ENCODE measurements around the gene CRKL.

CRKL gene

DNA sequence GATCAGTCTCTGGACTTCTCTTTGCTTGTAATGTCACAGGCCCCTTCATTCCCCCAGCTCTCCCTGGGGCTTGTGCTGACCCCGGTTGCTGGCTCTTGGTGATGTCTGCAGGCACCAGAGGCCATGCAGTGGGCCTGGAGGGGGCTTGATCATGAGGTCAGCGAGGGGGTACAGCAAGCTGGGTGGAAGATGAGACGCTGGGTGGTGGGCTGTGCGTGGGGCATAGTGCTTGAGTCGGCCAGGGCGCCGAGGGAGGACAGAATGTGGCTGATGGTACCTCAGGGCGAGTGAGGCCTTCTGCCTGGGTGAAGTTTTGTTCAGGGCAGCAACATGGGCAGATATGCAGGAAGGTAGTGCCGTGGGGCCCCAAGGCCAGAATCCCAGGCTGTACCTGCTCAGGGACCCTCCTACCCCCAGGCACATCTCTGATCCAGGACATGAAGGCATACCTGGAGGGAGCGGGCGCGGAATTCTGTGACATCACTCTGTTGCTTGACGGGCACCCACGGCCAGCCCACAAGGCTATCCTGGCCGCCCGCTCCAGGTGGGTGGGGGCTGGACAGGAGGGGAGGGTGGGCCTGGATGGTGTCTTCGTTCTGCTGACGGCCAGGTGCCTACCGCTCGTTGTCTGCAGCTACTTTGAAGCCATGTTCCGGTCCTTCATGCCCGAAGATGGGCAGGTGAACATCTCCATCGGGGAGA, 78.3 kb downstream of the CRKL start:
- peaks cover 17% of the 10 kb centered on the region for H3K79me2 ChIP-seq (ENCODE audit: insufficient read depth, low read length)

DNA sequence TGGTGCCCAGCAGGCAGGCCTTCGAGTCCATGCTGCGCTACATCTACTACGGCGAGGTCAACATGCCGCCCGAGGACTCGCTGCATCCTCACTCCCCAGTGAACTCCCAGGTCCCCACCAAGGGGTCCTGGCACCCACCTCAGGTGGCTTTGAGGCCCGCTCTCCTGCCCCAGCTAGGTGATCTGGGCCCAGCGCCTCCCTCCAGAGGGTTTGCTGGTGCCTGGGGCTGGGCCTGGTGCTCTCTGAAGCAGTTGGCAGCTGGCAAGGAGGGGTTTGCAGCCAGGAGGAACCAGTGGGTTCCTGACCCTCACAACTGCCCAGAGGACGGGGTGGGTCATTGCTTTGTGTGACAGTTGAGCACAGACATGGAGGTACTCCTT, 78.8 kb downstream of the CRKL start:
- H3K79me2 ChIP-seq (ENCODE audit: insufficient read depth, low read length), result peaks cover 23% of the 10 kb centered on the region
- peaks cover 7% of the 10 kb centered on the region for H3K4me1 ChIP-seq (ENCODE audit: insufficient read depth, low read length, poor library complexity, severe bottlenecking)
- TF ChIP-seq, protein P1, sequence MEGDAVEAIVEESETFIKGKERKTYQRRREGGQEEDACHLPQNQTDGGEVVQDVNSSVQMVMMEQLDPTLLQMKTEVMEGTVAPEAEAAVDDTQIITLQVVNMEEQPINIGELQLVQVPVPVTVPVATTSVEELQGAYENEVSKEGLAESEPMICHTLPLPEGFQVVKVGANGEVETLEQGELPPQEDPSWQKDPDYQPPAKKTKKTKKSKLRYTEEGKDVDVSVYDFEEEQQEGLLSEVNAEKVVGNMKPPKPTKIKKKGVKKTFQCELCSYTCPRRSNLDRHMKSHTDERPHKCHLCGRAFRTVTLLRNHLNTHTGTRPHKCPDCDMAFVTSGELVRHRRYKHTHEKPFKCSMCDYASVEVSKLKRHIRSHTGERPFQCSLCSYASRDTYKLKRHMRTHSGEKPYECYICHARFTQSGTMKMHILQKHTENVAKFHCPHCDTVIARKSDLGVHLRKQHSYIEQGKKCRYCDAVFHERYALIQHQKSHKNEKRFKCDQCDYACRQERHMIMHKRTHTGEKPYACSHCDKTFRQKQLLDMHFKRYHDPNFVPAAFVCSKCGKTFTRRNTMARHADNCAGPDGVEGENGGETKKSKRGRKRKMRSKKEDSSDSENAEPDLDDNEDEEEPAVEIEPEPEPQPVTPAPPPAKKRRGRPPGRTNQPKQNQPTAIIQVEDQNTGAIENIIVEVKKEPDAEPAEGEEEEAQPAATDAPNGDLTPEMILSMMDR (conservative IDR thresholded peaks at IDR 0.05; ENCODE audit: low read length), result no peak
- no peak for TF ChIP-seq EZH2phosphoT487 (IDR thresholded peaks at IDR 0.05; ENCODE audit: borderline replicate concordance)
- peaks cover 5% of the 10 kb centered on the region; the same call in 1 of the 2 replicates for H3K36me3 ChIP-seq (ENCODE audit: insufficient read depth, low read length)
- H3K4me3 ChIP-seq (ENCODE audit: low read length, poor library complexity, severe bottlenecking), result no peak overlapping the region
- no peaks in the 10 kb centered on the region for H3F3A ChIP-seq (ENCODE audit: low read depth)
- H3K9me3 ChIP-seq (ENCODE audit: insufficient read depth, low read depth, low read length), result no peaks in the 10 kb centered on the region
- H3K27me3 ChIP-seq (ENCODE audit: insufficient read depth, low read length, poor library complexity, severe bottlenecking), result no peaks in the 10 kb centered on the region
- no peaks in the 10 kb centered on the region for H3K9me2 ChIP-seq (replicated peaks; ENCODE audit: low read depth, low read length)
- H3K9ac ChIP-seq (ENCODE audit: low read depth, low read length, poor library complexity, severe bottlenecking), result no peak overlapping the region
- no peak overlapping the region for H2AFZ ChIP-seq (ENCODE audit: low read length)
- H3K4me2 ChIP-seq (ENCODE audit: low read depth, low read length, poor library complexity, severe bottlenecking), result no peak overlapping the region
- peaks cover 18% of the 10 kb centered on the region for H4K20me1 ChIP-seq (ENCODE audit: insufficient read depth, low read length, poor library complexity, severe bottlenecking)

More for the DNA sequence above, 78.3 kb downstream of the CRKL start:
- Histone ChIP-seq H3K9ac (ENCODE audit: low read depth, low read length, poor library complexity, severe bottlenecking) (no peak overlapping the region), H3K9me3 (ENCODE audit: insufficient read depth, low read depth, low read length) (no peaks in the 10 kb centered on the region), H3K36me3 (ENCODE audit: insufficient read depth, low read length) (peaks cover 5% of the 10 kb centered on the region; the same call in 1 of the 2 replicates), H3K9me2 (replicated peaks; ENCODE audit: low read depth, low read length) (no peaks in the 10 kb centered on the region), H3K4me2 (ENCODE audit: low read depth, low read length, poor library complexity, severe bottlenecking) (no peak overlapping the region), H3K4me3 (ENCODE audit: low read length, poor library complexity, severe bottlenecking) (no peak overlapping the region), H4K20me1 (ENCODE audit: insufficient read depth, low read length, poor library complexity, severe bottlenecking) (peaks cover 13% of the 10 kb centered on the region), H3K4me1 (ENCODE audit: insufficient read depth, low read length, poor library complexity, severe bottlenecking) (peaks cover 5% of the 10 kb centered on the region), H3F3A (ENCODE audit: low read depth) (no peaks in the 10 kb centered on the region), H3K27me3 (ENCODE audit: insufficient read depth, low read length, poor library complexity, severe bottlenecking) (no peaks in the 10 kb centered on the region), H2AFZ (ENCODE audit: low read length) (no peak overlapping the region)
- TF ChIP-seq, protein P1 (conservative IDR thresholded peaks at IDR 0.05; ENCODE audit: low read length), result no peak
- no peak for TF ChIP-seq EZH2phosphoT487 (IDR thresholded peaks at IDR 0.05; ENCODE audit: borderline replicate concordance)

DNA sequence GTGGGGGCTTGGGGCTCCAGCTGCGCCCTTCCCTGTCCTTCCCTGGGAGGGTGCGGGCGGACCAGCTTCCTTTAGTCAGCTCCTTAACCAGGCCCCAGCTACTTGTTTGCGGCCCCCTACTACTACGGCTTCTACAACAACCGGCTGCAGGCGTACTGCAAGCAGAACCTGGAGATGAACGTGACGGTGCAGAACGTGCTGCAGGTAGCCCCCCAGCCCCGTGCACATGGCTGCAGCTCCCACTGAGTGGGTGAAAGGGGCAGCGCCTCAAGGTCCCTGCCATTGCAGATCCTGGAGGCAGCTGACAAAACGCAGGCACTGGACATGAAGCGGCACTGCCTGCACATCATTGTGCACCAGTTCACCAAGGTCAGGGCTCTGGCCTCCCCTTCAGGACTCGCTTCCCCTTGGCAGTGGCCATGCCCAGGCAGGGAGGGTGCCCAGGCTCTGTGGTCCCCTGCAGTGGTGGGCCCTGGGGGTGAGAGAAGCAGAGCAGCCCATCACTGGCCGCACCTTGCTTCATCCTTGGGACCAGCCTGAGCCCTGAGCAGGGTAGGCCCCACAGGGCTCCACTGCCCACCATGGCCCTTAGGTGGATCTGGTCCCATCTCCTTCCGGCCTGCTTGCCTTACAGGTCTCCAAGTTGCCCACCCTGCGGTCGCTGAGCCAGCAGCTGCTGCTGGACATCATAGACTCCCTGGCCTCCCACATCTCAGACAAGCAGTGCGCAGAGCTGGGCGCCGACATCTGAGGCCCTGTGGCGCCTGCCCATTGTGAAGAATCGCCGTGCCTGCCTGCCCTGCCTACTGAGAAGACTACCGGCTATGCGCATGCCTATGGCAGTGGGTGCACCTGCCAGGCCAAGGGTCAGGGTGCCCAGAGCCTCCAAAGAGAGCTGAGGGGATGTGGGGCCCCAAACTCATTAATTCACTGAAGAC, 79.7 kb downstream of the CRKL start:
- no peaks in the 10 kb centered on the region for H3F3A ChIP-seq (ENCODE audit: low read depth)
- no peak overlapping the region for H3K4me2 ChIP-seq (ENCODE audit: low read depth, low read length, poor library complexity, severe bottlenecking)
- H3K9ac ChIP-seq (ENCODE audit: low read depth, low read length, poor library complexity, severe bottlenecking), result no peak overlapping the region
- no peaks in the 10 kb centered on the region for H3K27me3 ChIP-seq (ENCODE audit: insufficient read depth, low read length, poor library complexity, severe bottlenecking)
- H3K79me2 ChIP-seq (ENCODE audit: insufficient read depth, low read length), result peaks cover 27% of the 10 kb centered on the region
- H3K4me3 ChIP-seq (ENCODE audit: low read length, poor library complexity, severe bottlenecking), result no peak overlapping the region
- peaks cover 18% of the 10 kb centered on the region for H4K20me1 ChIP-seq (ENCODE audit: insufficient read depth, low read length, poor library complexity, severe bottlenecking)
- no peaks in the 10 kb centered on the region for H3K9me2 ChIP-seq (replicated peaks; ENCODE audit: low read depth, low read length)
- H2AFZ ChIP-seq (ENCODE audit: low read length), result no peak overlapping the region
- H3K4me1 ChIP-seq (ENCODE audit: insufficient read depth, low read length, poor library complexity, severe bottlenecking), result peaks cover 7% of the 10 kb centered on the region
- no peak for TF ChIP-seq EZH2phosphoT487 (IDR thresholded peaks at IDR 0.05; ENCODE audit: borderline replicate concordance)
- TF ChIP-seq, protein P1 (conservative IDR thresholded peaks at IDR 0.05; ENCODE audit: low read length), result no peak
- peaks cover 5% of the 10 kb centered on the region; the same call in 1 of the 2 replicates for H3K36me3 ChIP-seq (ENCODE audit: insufficient read depth, low read length)
- H3K9me3 ChIP-seq (ENCODE audit: insufficient read depth, low read depth, low read length), result no peaks in the 10 kb centered on the region

All from Loucy (cell line).